Head of caudate nucleus (tissue), 42 donors: Measurements from ENCODE around the gene NHS.

Experiments used
- DNase-seq, 42 donors: peaks; one replicate each; pipeline versions ENCODE4 v3.0.0 to v3.0.0-alpha.2; 2020 to 2021; ENCODE audit warnings: mixed read lengths in 7 of 42
- intact Hi-C: fragments of 100-400 bp; cut with DNase I; formaldehyde crosslinking; loops from one replicate; pipeline ENCODE4 v1.15.0; 2022

Gene NHS

DNA sequence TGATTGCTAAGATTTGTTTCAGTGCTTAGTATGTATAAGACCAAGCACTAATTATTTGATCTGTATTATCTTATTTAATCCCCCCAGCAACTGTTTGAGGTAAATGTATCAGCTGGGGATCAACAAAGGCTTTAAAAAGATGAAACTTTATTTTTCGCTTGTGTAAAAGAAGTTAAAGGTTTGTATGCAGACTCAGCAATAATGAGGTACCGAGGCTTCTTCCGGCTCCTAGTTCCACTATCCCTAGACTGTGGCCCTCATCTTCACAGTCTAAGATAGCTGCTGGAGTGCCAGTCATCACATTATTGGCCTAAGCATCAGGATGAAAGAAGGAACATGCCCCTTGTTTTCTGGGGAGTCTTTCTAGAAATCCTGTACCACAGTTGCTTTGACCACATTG, 256.6 kb downstream of the NHS start:
- DNase-seq: no peak
- intact Hi-C loops: no loop called here

DNA sequence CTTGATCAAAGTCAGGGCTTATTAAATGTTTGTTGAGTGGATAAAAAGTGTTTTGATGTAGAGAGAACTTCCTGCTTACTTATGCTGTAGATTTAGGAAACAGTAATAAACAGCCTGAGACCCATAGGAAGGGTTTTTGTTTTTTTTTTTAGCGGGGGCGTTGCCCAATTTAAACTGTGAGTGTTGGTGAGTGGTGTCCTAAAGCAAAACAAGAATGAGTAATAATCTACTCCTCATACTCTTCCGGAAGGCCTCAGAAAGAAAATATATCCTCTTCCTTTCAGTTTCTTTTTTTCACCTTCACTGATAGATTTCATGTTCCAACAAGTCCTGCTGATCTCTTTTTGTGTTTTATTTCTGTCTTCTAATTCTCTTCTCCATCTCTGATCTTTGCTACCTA, 257.9 kb downstream of the NHS start:
- no peak for DNase-seq
- intact Hi-C loops: no loop called here

DNA sequence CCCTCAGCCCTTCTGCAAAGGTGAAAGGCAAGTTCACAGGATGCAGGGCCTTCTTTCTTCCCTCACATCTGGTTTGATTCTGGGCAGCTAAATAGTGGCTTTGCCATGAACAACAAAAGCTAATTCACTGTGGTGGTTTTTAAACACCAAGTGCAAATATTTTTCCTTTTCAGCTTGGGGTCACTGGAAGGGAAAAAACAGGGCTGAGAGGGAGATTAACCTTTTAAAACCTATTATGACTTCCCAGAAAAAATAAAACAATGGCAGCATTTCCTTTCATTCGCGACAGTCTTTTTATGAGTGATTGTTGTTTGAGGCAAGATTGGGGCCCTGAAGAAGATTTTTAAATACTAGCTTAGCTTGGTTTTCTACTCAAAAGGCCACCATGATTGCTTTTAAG, 258.5 kb downstream of the NHS start:
- DNase-seq: no peak
- intact Hi-C loops: no loop called here

DNA sequence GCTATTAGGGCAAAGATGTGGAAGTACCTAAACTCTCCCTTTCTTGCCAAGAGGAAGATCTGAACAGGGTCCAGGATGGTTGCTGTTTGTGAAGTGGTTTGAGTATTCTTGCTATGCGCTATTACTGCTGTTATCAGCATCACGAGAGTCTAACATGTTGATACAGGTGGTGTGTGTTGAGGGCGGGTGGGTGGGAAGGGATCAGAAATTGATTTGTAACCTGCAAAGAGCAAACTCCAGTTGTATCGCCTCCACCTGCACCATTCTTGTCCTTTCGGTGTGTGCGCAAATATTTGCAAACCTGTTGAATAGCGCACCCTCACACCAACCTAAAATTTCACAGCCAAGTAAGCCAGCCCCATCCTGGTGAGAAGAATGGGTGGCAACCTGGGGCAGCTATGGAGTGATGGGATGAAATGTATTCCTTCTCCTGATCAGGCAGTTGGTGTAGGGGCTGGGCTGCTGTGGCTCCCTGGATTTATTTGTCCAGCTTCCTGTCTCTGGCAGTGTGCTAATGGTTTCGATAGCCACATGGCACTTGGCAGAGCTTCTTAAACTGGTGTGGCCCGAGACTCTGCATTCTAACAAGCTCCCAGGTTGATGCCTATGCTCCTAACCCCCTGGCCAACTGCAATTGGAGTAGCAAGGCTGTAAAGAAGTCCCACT, 259.7 kb downstream of the NHS start:
- DNase-seq: no peak
- intact Hi-C loops: no loop called here

DNA sequence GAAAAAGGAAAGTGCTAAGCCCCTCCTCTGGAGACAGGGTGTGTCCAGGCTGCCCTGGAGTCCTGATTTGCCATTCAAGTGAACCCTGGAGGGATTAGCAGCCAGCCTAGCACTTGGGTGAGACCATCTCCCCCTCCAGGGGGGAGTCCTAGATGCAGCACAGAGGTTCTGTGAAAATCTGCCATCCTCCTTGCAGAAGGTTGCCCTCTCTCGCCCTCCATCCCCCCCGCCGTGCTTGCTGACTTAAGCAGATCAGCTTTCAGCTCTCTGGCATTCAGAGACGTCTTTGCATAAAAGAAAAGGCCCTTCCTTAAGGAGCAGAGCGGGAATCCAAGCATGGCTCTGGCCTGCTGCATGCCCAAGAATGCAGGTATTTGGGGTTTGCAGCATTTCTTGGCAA, 260.2 kb downstream of the NHS start:
- intact Hi-C loops: no loop called here
- DNase-seq: no peak

DNA sequence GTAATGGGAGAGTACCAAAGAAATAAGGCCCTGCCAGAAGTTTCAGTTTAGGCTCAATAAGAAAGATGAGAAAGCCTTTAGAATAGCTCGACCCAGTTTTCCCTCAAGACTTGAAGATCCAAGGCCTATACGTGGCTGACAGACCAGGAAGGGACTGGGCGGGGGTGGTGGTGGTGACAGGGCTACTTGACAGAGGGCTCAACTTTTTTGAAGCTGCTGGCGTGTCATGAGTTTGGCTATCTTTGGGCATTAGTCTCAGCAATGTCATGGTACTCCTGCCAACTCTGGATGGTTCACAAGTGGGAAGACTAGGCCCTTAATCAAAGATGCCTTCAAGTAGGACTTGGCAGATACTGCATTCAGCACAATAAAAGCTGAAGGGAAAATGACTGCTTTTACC, 262.2 kb downstream of the NHS start:
- no peak for DNase-seq
- intact Hi-C loops: no loop called here

DNA sequence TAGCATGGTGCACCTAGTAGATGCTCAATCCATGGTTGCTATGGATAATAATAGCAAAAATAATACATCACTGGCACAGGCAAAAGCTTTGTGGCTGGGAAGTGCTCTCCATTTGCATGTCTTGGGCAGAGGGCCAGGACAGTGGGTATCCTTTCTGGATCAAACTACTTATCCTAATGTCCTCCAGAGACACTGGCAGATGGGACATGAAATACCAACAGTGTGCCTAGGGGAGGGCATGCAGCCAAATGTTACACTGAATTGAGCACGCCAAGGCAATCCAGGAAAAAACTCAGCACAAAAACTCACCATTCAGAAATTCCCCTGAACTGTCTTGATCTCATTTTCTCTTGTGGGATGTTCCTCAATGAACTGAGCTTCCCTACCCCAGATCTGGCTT, 263.7 kb downstream of the NHS start:
- intact Hi-C loops: no loop called here
- peak in 2 of 42 donors; percentile 9 to 37 for DNase-seq

DNA sequence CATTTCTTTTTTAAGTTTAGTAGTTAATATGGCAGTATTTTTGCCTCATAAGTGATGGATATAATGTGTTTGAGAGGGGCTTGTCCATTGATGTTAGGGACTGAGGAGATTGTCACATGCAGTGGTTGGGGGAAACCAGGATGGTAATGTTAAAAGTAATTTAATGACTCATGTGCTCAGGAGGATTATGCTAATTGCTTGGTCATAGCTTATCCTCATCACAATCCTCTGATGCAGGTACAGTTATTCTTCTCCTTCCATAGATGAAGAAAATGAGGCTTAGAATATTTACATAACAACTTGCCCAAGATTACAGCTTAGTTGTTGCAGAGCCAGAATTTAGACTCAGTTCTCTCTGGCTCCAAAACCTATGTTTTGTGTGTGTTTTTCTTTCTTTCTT, 267.9 kb downstream of the NHS start:
- DNase-seq: no peak
- intact Hi-C loops: no loop called here

DNA sequence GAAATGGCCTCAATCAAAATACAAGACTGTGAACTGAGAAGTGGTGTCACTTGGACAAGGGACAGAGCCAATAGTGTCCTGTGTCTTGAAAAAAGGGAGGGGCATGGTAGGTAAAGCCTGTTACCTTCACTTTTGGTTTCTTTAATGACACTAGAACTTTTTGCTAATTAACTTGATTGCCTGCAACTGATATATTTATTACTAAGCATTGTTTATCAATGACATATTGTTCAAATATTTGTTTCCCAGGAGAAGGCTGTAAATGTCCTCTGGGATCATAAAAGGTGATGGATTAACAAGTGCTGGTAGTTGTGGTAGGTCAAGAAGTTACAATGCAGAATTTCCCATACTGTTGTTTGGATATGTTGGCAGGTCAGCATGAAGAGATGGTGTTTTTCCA, 268.5 kb downstream of the NHS start:
- no peak for DNase-seq
- intact Hi-C loops: no loop called here

DNA sequence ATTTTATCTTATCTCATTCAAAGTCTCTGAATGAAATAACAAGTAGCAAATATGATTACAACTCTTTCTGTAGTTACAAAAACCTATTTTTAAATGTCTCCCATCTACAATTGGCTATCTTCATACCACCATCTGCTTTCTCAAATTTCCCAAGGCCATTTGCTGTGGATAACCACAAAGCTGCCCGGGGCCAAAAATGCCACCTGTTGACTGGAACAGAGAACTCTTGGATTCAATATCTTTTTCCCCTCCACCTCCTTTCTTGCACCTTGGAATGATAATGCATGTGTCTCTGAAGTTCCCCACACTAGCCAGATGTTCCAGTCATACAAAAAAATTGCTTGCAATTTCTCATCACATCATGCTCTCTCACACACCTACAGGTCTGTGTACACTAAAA, 269.0 kb downstream of the NHS start:
- DNase-seq: no peak
- intact Hi-C loops: no loop called here

DNA sequence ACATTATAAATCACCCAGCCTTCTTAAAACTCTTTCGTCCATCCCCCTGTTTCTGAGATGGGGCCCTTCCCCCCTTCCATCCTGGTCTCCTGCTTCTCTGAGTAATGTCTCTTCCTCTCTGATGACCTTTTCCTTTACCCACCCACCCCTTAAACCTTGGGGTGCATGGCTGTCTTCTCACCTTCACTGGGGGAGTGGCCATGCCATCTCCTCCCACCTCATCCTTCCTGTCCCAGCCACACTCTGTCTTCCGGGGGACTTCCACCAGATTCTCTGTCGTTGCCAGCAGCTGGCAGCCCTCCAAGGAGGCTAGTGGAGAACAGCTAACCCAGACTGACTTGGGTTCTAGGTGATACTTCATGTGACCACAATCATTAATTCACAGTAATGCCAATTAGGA, 279.1 kb downstream of the NHS start:
- no peak for DNase-seq
- intact Hi-C loops: no loop called here

DNA sequence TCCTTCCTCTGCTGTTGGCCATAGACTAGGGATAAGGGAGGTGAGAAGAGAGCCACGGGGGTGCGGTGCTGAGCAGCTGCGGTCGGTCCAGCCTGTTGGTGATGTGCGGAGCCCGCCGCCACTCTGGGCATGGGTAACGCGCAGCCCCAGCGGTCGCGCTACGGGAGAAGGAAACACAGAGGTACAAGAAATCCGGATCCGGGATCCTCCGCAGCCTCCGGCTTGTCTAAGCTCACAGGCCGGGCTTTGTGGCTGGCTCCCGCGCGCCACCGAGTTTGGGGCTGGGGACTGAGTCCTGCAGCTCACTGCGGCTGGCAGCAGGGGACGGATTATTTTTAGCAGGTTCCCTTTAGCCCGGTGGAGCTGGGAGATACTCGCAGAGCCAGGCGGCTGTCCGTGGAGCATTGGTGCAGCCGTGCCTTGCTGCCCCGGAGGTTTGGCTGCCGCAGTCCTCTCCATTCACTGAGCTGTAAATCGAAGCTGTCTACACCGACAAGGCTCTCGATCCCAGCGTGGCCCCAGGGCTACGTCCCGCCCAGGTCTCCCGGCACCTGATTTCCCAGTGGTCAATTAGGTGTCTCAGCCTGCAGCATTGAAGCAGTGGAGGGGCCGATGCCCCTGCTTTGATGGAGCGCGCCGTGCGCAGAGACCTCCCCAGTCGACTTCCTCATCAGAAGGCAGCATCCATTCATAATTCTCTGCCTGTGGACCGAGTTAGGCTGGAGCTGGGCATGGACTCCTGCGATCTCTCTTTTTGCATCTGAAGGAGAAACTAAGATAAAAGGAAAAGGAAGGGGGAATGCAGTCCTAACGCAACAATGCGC, 280.4 kb downstream of the NHS start:
- intact Hi-C loops: no loop called here

DNA sequence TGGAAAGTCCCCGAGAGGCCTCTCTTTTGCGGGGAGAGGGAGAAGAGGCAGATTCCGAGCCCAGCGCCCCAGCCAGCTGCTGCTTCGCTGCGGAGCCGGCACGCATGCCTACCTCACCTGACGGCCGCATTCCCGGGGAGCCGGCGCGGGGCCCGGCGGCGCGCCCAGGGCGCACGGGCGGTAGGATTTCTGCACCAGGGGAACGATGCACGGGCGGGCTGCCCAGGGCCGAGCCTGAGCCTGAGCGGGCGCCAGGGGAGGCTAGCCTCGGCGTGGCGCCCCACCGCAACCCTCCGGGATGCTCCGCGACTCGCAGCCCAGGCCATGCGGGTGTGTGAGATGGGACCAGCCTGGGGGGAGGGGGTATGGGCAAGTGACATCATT, 281.0 kb downstream of the NHS start:
- peak in 14 of 42 donors; percentile 2 to 28 (median 10) for DNase-seq
- intact Hi-C loops: no loop called here

More for the DNA sequence above, 280.4 kb downstream of the NHS start:
- peak in 28 of 42 donors; percentile 2 to 47 (median 16) for DNase-seq

DNA sequence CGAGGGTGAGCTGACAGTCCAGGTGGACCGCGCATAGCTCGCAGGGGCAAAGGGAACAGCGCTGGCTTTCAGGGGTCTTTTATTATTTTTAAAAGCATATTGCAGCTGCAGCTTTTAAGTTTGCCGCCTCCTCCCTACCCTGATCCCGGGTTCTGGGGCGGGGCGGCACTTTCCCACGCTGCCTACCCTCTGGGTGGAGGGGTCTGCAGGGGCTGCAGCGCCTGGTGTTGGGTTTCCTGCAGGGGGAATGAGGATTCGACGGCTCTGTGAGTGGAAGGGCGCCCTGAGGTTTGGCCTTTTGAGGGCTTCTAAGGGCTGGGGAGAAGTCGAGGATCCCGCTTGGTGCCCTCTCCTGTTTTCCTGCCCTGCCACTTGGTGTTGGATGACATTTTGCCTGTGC, 281.6 kb downstream of the NHS start:
- no peak for DNase-seq
- intact Hi-C loops: no loop called here

DNA sequence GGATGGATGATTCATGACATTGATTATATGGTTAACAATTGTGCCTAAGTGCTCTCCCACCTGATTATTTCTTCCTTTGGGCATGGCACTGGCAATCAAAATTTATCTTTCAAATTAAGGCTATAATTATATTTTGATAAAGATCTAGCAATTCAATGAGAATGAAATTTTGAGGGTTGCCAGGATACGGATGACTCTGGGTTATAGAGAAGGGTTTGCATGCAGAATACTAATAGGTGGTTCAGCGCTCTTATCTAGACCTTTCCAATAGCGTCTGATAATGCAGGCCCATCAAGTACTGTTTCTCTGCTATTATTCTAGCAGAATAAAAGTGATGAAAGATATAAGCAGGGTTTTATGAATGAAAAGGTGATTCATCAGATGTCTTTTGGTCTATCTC, 287.4 kb downstream of the NHS start:
- DNase-seq: no peak

DNA sequence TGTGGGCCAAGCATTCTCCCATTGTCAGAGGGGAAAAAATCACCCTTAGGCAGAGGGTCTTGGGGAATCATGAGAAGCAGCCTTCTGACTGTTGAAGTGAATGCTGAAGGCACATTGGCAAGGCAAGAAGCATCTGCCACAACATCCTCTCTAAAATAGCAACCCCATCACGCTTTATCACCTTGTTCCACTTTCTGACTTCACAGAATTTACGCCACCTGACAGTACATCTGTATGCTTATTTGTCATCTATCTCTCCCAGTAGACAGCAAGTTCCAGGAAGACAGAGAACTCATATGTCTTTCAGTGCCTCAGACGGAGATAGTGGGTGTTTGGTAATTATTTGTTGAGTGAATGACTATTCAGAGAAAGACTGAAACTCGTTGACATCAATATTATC, 293.9 kb downstream of the NHS start:
- intact Hi-C loops: no loop called here
- no peak for DNase-seq

More for the DNA sequence above, 287.4 kb downstream of the NHS start:
- intact Hi-C loops: no loop called here

DNA sequence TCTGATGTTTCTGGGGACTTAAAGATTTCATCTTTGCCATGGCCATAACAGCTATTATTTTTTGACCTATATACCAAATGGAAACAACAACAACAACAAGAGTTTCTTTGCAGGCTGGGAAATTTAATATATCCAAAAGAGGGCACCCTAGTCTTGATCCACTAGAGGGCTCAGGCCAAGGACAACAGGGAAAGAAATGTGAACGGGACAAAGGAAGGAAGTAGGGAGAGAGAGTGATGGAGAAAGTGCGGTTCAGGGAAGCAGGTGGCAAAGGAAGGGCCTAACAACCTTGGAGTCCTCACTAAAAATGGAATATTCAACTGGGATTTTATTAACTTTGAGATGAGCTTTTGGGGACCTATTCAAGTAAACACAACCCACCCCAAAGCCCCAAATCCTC, 294.5 kb downstream of the NHS start:
- peak in 2 of 42 donors; percentile 24 to 42 for DNase-seq
- intact Hi-C loops: no loop called here

DNA sequence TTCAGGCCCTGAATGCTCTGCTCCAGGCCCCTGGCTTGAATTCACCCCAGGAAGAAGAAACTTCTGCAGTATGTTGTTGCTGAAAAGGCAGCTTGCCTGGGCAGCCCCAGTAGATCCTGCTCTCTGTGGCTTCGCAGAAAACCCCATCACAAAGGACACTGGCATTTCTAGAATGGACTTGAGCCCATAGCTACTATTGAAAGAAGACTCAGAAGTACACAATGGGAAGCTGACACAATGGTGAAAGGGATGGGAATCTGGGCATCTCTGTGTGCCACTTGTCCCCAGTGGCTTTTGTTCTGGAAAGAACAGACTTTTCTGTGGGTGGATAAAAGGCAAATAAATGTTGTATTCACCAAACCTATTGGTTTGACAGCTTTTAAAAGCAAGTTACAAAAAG, 294.9 kb downstream of the NHS start:
- intact Hi-C loops: no loop called here

DNA sequence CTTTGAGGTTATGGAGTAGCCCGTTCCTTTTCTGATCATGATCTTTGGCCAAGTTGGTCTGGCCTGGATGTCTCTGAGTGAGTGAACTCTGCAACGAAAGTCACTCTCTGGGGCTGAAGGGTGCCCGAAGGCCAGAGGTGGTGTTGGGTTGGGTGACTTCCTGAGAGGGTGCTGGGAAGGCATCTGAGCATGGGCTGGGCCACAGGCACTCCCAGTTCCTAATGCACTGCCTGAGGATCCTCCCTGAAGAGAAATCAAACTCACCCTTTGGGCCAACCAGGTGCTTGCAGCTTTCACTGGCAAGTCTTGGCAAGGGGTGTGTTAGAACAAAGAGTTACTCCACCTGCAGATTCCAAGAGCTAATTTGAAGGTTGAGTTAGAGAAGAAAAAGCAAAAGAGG, 295.9 kb downstream of the NHS start:
- no peak for DNase-seq
- intact Hi-C loops: no loop called here

More for the DNA sequence above, 294.9 kb downstream of the NHS start:
- DNase-seq: peak in 20 of 42 donors; percentile 1 to 66 (median 23)

DNA sequence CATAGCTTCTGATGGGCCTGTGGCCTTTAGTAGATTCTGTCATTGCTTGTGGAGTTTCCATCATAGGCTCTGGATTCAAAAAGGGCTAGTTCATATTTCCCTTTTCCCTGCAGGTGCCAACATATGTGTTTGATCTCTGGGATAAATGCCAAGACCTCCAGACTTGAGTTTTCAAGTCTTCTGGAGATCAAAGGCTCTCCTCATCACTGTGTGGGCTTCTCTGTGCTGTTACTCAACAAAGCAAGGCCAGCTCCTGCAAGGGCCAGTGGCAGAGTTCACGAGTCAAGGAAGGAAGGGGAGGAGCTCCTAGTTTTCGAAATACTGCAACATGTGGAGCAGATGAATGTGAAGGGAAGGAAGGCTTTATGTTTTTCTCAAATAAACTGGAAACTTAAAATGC, 299.6 kb downstream of the NHS start:
- intact Hi-C loops: no loop called here
- no peak for DNase-seq

DNA sequence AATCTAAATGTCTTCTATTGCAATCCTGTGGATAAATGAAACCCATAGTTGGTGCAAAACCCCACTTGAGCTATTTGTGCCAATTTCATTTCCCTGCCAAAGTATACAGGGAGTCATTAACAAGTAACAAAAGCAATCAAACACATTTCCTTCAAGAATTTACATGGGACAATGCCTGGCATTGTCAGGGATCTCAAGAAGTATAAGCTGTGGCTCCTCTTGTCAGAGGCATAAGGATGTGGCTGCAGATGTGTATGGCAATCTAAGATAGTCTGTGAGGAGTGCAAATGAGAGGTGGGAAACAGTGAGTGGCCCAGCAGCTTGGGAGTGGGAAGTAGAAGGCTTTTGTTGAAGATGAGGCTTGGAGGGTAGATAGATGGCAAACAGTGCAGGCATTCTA, 304.3 kb downstream of the NHS start:
- intact Hi-C loops: no loop called here
- DNase-seq: no peak
